GM08714 (cell line): Measurements from ENCODE around the gene SLC18A3.

Experiments used
- H3K4me3 ChIP-seq: fragments of 200-500 bp; sonication (Bioruptor generic); 2 replicates; pipeline ENCODE4 v1.5.1; 2014; ENCODE audit warnings: mild to moderate bottlenecking, low read length, inconsistent platforms
- ZNF274 ChIP-seq: IDR thresholded peaks from 2 replicates; pipeline ENCODE4 v1.6.1; 2012; ENCODE audit warnings: mild to moderate bottlenecking, low read depth, low read length

SLC18A3 gene

GRCh38 chr10:49601857-49602256 lies 8.3 kb upstream of the SLC18A3 start:
- H3K4me3 ChIP-seq = no peak overlapping the region
- TF ChIP-seq ZNF274 = no peak

GRCh38 chr10:49602380-49603023 lies 7.6 kb upstream of the SLC18A3 start:
- TF ChIP-seq ZNF274 = no peak
- H3K4me3 ChIP-seq = no peak overlapping the region

- H3K4me3 ChIP-seq = no peak overlapping the region
- TF ChIP-seq ZNF274 = no peak
Measured at GRCh38 chr10:49605216-49605938, 4.7 kb upstream of the SLC18A3 start.

DNA sequence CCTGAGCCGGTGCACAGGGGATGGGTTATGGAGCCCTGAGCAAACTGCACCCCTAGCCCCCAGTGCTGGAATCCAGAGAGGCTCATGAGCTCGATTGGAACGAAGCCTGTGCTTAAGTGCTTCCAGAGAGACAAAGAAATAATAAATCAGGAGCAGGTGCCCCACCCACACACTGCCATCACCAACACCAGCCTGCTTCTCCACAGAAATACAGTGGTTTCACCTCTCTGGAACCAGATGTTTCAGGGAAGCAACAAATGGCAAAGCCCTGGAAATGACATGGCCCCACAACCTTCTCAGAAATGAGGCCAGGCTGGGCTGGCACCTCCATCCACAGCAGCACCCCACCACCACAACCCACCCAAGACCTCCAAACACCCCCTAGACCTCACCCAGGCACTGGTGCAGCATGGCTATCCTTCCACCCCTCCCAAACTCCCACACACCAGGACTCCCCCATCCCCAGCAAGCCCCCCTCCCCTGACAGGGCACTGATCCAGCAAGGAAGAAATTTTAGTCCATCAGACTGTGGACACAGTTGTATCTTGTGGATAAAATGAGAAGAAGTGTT lies 4.1 kb upstream of the SLC18A3 start:
- TF ChIP-seq ZNF274 = no peak
- no peak overlapping the region for H3K4me3 ChIP-seq

DNA sequence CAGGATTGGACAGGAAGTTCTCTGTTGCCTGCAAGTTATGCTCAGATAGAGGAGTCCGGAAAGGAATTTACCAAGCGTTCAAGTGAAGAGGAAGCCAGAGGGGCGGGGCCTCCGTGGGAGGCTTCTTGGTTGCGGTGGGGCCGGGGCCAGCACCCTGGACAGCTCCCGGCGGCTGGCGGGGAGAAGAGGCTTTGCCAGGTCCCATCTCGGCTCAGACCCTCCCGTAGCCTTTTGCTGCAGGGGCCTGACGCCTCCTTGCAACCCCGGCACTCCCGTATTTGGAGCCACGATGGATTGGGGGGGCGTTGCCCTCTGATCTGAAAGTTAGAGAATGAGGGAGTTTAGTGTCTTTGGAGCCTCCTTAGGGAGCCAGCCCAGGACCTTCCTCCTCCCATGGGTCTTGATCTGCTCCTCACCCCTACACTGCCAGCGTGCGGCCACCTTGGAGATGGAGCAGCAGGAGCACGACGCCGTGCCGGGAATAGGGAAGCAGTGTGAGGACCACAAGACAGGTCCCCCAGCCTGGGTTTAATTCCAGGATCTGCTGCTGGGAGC lies 3.1 kb upstream of the SLC18A3 start:
- no peak overlapping the region for H3K4me3 ChIP-seq
- no peak for TF ChIP-seq ZNF274

- no peak overlapping the region for H3K4me3 ChIP-seq
- no peak for TF ChIP-seq ZNF274
Measured at GRCh38 chr10:49608166-49609005, 1.7 kb upstream of the SLC18A3 start.

- no peak for TF ChIP-seq ZNF274
- H3K4me3 ChIP-seq = no peak overlapping the region
Measured at GRCh38 chr10:49609006-49609282, 1.2 kb upstream of the SLC18A3 start.

- TF ChIP-seq ZNF274 = no peak
- H3K4me3 ChIP-seq = no peak overlapping the region
Measured at GRCh38 chr10:49609283-49610113, 612 bp upstream of the SLC18A3 start.

GRCh38 chr10:49610458-49611165 lies 502 bp downstream of the SLC18A3 start:
- no peak for TF ChIP-seq ZNF274
- no peak overlapping the region for H3K4me3 ChIP-seq

DNA sequence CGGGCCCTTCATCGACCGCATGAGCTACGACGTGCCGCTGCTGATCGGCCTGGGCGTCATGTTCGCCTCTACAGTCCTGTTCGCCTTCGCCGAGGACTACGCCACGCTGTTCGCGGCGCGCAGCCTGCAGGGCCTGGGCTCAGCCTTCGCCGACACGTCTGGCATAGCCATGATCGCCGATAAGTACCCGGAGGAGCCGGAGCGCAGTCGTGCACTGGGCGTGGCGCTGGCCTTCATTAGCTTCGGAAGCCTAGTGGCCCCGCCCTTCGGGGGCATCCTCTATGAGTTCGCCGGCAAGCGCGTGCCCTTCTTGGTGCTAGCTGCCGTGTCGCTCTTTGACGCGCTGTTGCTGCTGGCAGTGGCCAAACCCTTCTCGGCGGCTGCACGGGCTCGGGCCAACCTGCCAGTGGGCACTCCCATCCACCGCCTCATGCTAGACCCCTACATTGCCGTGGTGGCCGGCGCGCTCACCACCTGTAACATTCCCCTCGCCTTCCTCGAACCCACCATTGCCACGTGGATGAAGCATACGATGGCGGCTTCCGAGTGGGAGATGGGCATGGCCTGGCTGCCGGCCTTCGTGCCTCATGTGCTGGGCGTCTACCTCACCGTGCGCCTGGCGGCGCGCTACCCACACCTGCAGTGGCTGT lies 1.2 kb downstream of the SLC18A3 start:
- no peak for TF ChIP-seq ZNF274

DNA sequence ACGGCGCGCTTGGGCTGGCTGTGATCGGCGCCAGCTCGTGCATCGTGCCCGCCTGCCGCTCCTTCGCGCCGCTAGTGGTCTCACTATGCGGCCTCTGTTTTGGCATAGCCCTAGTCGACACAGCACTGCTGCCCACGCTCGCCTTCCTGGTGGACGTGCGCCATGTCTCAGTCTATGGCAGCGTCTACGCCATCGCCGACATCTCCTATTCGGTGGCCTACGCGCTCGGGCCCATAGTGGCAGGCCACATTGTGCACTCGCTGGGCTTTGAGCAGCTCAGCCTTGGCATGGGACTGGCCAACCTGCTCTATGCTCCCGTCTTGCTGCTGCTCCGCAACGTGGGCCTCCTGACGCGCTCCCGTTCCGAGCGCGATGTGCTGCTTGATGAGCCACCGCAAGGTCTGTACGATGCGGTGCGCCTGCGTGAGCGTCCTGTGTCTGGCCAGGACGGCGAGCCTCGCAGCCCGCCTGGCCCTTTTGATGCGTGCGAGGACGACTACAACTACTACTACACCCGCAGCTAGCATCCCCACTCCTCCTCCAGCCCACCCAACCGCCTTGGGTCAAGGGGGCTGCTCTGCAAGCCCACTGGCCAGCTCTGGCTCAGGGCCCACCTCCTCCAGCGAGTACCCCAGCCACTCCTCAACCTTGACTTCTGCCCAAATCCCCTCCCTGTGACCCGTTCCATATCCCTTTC lies 1.9 kb downstream of the SLC18A3 start:
- no peak overlapping the region for H3K4me3 ChIP-seq
- TF ChIP-seq ZNF274 = no peak

More for the DNA sequence above, 1.2 kb downstream of the SLC18A3 start:
- no peak overlapping the region for H3K4me3 ChIP-seq
